Stimulated activated CD4-positive, alpha-beta T cell treated with anti-CD3 and anti-CD28 coated beads, Interleukin-15, amount 100 ng/mL, for 1 hour (primary cell): Measurements from ENCODE around the gene HSD17B1.
"Not testable (repeated sequence)": the region's sequence is repeated elsewhere in the genome, so short reads cannot be mapped to it uniquely, and the experiment has no call there.

Experiments
- DNase-seq, 2 donors: peaks; one replicate each; pipeline ENCODE4 v3.0.0-alpha.2; 2020; ENCODE audit warnings: low read depth in 1 of 2, low spot score in 1 of 2

HSD17B1 gene

GRCh38 chr17:42545755-42546505, 6.8 kb upstream of the HSD17B1 start:
- DNase-seq = not testable (repeated sequence)

DNA sequence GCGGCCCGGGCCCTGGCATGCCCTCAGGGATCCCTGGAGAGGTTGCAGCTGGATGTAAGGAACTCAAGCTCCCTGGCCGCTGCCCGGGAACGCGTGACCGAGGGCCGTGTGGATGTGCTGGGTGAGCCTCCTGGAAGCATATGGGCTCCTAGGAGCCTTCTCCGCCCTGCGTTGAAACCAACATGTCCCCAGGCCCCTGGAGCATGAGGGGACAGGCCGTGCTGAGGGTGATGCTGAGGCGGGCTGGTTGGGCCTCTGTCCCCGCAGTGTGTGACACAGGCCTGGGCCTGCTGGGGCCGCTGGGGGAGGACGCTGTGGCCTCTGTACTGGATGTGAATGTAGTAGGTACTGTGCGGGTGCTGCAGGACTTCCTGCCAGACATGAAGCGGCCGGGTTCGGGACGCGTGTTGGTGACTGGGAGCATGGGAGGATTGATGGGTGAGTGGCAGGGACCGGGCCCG, 5.7 kb upstream of the HSD17B1 start:
- DNase-seq = no peak

- DNase-seq = no peak
Observed at GRCh38 chr17:42547698-42548069, 5.0 kb upstream of the HSD17B1 start.

GRCh38 chr17:42548070-42548837, 4.5 kb upstream of the HSD17B1 start:
- DNase-seq = peak; percentile 61 to 71

- no peak for DNase-seq
Observed at GRCh38 chr17:42548993-42549755, 3.5 kb upstream of the HSD17B1 start.

DNA sequence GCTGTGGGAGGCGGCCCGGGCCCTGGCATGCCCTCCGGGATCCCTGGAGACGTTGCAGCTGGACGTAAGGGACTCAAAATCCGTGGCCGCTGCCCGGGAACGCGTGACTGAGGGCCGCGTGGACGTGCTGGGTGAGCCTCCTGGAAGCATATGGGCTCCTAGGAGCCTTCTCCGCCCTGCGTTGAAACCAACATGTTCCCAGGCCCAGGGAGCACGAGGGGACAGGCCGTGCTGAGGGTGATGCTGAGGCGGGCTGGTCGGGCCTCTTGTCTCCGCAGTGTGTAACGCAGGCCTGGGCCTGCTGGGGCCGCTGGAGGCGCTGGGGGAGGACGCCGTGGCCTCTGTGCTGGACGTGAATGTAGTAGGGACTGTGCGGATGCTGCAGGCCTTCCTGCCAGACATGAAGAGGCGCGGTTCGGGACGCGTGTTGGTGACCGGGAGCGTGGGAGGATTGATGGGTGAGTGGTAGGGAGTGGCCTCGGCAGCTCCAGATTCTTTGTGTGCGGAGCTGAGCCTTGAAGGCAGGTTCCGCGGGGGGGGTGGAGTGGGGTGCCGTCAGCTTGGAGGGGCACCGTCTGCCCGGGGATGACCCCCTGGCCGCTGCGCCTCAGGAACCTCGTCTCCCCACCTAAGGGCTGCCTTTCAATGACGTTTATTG, 567 bp downstream of the HSD17B1 start:
- DNase-seq = no peak

GRCh38 chr17:42553866-42554249, 1.1 kb downstream of the HSD17B1 start:
- no peak for DNase-seq

GRCh38 chr17:42554250-42555121, 1.8 kb downstream of the HSD17B1 start:
- peak; percentile 47 to 53 for DNase-seq

GRCh38 chr17:42555122-42555622, 2.4 kb downstream of the HSD17B1 start:
- DNase-seq = no peak

DNA sequence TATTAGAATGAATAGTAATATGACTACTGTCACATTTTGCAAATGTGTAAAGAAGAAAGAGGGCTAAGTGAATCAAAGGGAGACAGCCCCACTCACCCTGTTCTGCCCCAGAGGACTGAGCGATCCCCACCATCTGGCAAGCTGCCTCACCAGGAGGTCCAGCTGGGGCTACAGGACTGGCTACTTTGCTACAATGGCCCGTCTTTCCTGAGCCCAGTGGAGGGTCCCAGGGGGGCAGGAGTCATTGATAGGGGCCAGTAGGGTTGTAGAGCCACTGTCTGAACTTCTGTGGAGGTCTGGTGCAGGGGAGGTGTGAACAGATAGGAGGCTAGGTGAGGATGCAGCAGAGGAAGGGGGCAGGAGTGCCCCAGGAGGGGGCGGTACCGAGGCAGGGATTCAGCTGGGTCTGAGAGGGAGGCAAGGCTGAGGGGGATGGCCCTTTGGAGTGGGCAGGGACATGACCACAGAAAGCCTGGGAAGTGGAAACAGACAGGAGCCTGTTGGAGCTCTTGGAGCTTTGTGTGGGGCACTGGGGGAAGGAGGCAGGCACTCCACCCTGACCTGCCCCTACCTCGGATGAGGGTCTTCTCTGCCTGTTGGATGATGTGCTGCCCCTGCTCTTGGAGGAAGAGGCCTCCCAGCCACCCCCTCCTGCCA, 3.4 kb downstream of the HSD17B1 start:
- DNase-seq = not testable (repeated sequence)

GRCh38 chr17:42559075-42559474, 6.4 kb downstream of the HSD17B1 start:
- DNase-seq = no peak

- no peak for DNase-seq
Observed at GRCh38 chr17:42560246-42560645, 7.5 kb downstream of the HSD17B1 start.

- DNase-seq = peak; percentile 77 to 79
Observed at GRCh38 chr17:42561897-42562387, 9.2 kb downstream of the HSD17B1 start, which contains the start of gene COASY. COASY (plus strand) TSS chr17:42562148; CDS start chr17:42562623, 475 bp downstream.

DNA sequence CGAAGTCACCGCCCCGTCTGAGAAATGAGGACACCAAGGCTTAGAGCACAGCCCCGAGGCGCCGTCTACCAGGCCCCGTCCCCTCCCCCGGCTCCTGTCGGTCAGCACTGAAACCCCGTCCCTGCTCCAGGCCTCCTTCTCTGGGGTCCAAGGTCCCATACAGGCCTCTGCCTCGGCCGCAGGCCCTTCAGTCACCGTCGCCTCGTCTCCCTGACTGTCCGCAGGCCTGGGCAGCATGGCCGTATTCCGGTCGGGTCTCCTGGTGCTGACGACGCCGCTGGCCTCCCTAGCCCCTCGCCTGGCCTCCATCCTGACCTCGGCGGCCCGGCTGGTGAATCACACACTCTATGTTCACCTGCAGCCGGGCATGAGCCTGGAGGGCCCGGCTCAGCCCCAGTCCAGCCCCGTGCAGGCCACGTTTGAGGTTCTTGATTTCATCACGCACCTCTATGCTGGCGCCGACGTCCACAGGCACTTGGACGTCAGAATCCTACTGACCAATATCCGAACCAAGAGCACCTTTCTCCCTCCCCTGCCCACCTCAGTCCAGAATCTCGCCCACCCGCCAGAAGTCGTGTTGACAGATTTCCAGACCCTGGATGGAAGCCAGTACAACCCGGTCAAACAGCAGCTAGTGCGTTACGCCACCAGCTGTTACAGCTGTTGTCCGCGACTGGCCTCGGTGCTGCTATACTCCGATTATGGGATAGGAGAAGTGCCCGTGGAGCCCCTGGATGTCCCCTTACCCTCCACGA, 9.8 kb downstream of the HSD17B1 start:
- no peak for DNase-seq

DNA sequence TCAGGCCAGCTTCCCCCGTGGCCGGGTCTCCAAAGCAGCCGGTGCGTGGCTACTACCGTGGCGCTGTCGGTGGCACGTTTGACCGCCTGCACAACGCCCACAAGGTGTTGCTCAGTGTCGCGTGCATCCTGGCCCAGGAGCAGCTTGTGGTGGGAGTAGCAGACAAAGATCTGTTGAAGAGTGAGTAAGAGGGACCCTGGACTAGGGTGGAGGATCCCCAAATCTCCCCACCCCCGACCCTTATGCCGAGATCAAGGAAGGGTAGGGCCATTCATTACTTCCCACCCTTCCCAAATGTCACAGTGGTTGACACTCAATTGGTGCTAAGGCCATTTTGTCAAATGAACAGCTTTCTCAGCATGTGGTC, 10.4 kb downstream of the HSD17B1 start:
- DNase-seq = no peak

GRCh38 chr17:42563543-42563942, 10.8 kb downstream of the HSD17B1 start:
- no peak for DNase-seq

- DNase-seq = no peak
Observed at GRCh38 chr17:42563950-42564349, 11.2 kb downstream of the HSD17B1 start.

- DNase-seq = no peak
Observed at GRCh38 chr17:42564815-42565522, 12.2 kb downstream of the HSD17B1 start.
